CD14-positive monocyte (primary cell): ENCODE results near the gene RCOR2. TPM values are rescaled to one million over a fixed set of nuclear protein-coding genes. Genes with fewer than 3 reads are reported as not detected.

Experiments used
- DNase-seq, 3 donors: peaks; one replicate each; pipeline ENCODE4 v3.0.0-alpha.2; 2011 to 2022
- H2AFZ ChIP-seq: 2 replicates; pipeline ENCODE4 v1.6.0; 2012; ENCODE audit warnings: mild to moderate bottlenecking, low read depth, low read length, inconsistent platforms; ENCODE audit not compliant: insufficient read depth, poor library complexity, severe bottlenecking
- H3K27ac ChIP-seq, 2 donors: 1 replicate in 1 of 2; 2 replicates in 1 of 2; pipeline ENCODE4 v1.5.1; 2012 to 2013; ENCODE audit warnings: low read length in 2 of 2, control low read depth in 1 of 2, inconsistent platforms in 1 of 2, low read depth in 1 of 2, mild to moderate bottlenecking in 1 of 2
- H3K27me3 ChIP-seq, 2 donors: one replicate each; pipeline versions ENCODE4 v1.6.0 to v1.6.1; 2011 to 2013; ENCODE audit warnings: low read length in 2 of 2; ENCODE audit not compliant: control insufficient read depth in 2 of 2, insufficient read depth in 2 of 2
- H3K36me3 ChIP-seq, 2 donors: replicated peaks in 1 of 2; 1 replicate in 1 of 2; 2 replicates in 1 of 2; pipeline versions ENCODE4 v1.5.1 to v1.6.1; 2012 to 2013; ENCODE audit warnings: low read length in 2 of 2, control low read depth in 1 of 2, inconsistent platforms in 1 of 2, mild to moderate bottlenecking in 1 of 2; ENCODE audit not compliant: insufficient read depth in 2 of 2, control insufficient read depth in 1 of 2
- H3K4me1 ChIP-seq, 2 donors: 1 replicate in 1 of 2; 2 replicates in 1 of 2; pipeline versions ENCODE4 v1.5.1 to v1.6.1; 2012 to 2013; ENCODE audit warnings: low read length in 2 of 2, control low read depth in 1 of 2, inconsistent platforms in 1 of 2, mild to moderate bottlenecking in 1 of 2, moderate library complexity in 1 of 2; ENCODE audit not compliant: insufficient read depth in 2 of 2, control insufficient read depth in 1 of 2
- H3K4me2 ChIP-seq: replicated peaks from 2 replicates; pipeline ENCODE3; 2012; ENCODE audit warnings: low read length, moderate library complexity, mild to moderate bottlenecking; ENCODE audit not compliant: poor library complexity, severe bottlenecking; ENCODE audit errors: extremely low read depth
- H3K4me3 ChIP-seq, 3 experiments: fragments of 200-600 bp in 1 of 3; sonication (generic) in 1 of 3; replicated peaks in 1 of 3; 1 replicate in 2 of 3; 2 replicates in 1 of 3; pipeline ENCODE4 v1.5.1; 2011 to 2013; ENCODE audit warnings: low read length in 3 of 3, mild to moderate bottlenecking in 3 of 3, control low read depth in 2 of 3, low read depth in 2 of 3, inconsistent platforms in 1 of 3, moderate library complexity in 1 of 3
- H3K79me2 ChIP-seq: 2 replicates; pipeline ENCODE4 v1.6.0; 2012; ENCODE audit warnings: mild to moderate bottlenecking, control low read depth, inconsistent platforms, low read length, moderate library complexity; ENCODE audit not compliant: insufficient read depth
- H3K9ac ChIP-seq: 2 replicates; pipeline ENCODE4 v1.6.0; 2017; ENCODE audit warnings: low read length, mild to moderate bottlenecking; ENCODE audit not compliant: insufficient read depth, poor library complexity, severe bottlenecking
- H3K9me3 ChIP-seq, 2 donors: replicated peaks in 1 of 2; 1 replicate in 1 of 2; 2 replicates in 1 of 2; pipeline versions ENCODE4 v1.5.1 to v1.6.1; 2012 to 2013; ENCODE audit warnings: low read length in 2 of 2, control low read depth in 1 of 2; ENCODE audit not compliant: control insufficient read depth in 1 of 2, insufficient read depth in 1 of 2
- H4K20me1 ChIP-seq: 2 replicates; pipeline ENCODE4 v1.6.0; 2012; ENCODE audit warnings: mild to moderate bottlenecking, low read length, control low read depth, moderate library complexity; ENCODE audit not compliant: insufficient read depth
- H3K27ac Mint-ChIP-seq, 7 donors: one replicate each; pipeline ENCODE4 v1.8.0; 2020; ENCODE audit warnings: mild to moderate bottlenecking in 7 of 7, mixed read lengths in 7 of 7, moderate library complexity in 6 of 7, inconsistent platforms in 2 of 7
- H3K27me3 Mint-ChIP-seq, 3 donors: one replicate each; pipeline ENCODE4 v1.8.0; 2021 to 2022; ENCODE audit warnings: low read depth in 3 of 3, mild to moderate bottlenecking in 3 of 3, mixed read lengths in 3 of 3, moderate library complexity in 3 of 3, inconsistent platforms in 1 of 3
- H3K36me3 Mint-ChIP-seq, 2 donors: one replicate each; pipeline ENCODE4 v1.8.0; 2020; ENCODE audit warnings: mixed read lengths in 2 of 2, inconsistent platforms in 1 of 2, mild to moderate bottlenecking in 1 of 2
- H3K4me1 Mint-ChIP-seq: one replicate; pipeline ENCODE4 v1.8.0; 2020; ENCODE audit warnings: mild to moderate bottlenecking, mixed read lengths
- H3K4me3 Mint-ChIP-seq, 2 donors: one replicate each; pipeline ENCODE4 v1.8.0; 2020; ENCODE audit warnings: mild to moderate bottlenecking in 2 of 2, mixed read lengths in 2 of 2, moderate library complexity in 1 of 2
- H3K9me3 Mint-ChIP-seq, 7 donors: one replicate each; pipeline ENCODE4 v1.8.0; 2020 to 2022; ENCODE audit warnings: mixed read lengths in 7 of 7, mild to moderate bottlenecking in 6 of 7, moderate library complexity in 6 of 7, inconsistent platforms in 2 of 7
- WGBS: methylation state at CpG from one replicate; pipeline ENCODE4 v1.1.5; 2013; ENCODE audit warnings: missing lambda C conversion rate; ENCODE audit not compliant: insufficient coverage; 5-methylcytosine and 5-hydroxymethylcytosine counted together
- intact Hi-C, 2 donors: fragments of 100-400 bp; cut with micrococcal nuclease; formaldehyde crosslinking; loops; one replicate each; pipeline versions ENCODE4 v1.15.0 to v1.15.1; 2023
- polyA plus RNA-seq, 3 donors: library from polyadenylated mRNA; depleted of rRNA in 1 of 3; unstranded in 2 of 3; stranded (reverse) in 1 of 3; fragments of 300-500 nt in 2 of 3; fragments of >200 nt in 1 of 3; fragmentation: Illumina TruSeq in 2 of 3; gene quantifications; 1 replicate in 2 of 3; 2 replicates in 1 of 3; pipeline ENCODE4 v1.2.3, GENCODE V29; 2012 to 2021
- TF ChIP-seq, protein P1 (sequence below): fragments of 200-600 bp; IDR thresholded peaks from one replicate; pipeline ENCODE4 v1.8.0; 2022; ENCODE audit warnings: antibody characterized with exemption, mild to moderate bottlenecking

Gene RCOR2
- polyA plus RNA-seq, 3 donors = not detected

DNA sequence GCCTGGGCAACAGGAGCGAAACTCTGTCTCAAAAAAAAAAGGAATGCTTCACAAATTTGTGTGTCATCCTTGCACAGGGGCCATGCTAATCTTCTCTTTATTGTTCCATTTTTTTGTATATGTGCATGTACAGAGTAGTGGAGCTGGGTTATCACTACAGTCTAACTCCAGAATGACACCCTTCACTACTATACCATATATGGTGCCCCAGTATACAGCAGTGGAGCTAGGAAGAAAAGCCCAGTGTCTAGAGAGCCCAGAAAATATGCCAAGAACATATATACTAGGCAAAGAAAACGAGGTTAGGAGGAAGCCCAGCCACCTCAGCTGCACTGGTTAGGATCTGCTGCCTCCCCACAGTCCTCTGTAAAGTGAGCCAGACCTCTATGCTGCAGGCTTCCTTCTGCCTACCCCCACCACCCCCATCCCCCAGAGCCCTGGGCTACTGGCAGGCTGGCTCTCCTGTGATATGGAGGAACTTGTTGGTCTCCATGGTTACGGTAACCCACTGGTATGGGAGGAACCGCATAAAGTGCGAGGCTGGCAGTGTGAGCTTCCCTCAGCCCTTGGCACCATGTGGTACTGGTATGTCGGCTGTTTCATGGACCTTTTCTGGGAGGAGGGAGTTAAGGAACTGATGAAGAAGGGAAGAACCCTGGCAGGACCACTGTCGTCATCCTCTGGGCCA is 34.3 kb downstream of the RCOR2 start:
- Histone ChIP-seq H3K4me3 (no peak overlapping the region), H3K9ac (peak overlapping the region; percentile 4), H3K79me2 (peaks cover 98% of the 10 kb centered on the region), H3K4me2 (peak overlapping the region; percentile 18), H3K36me3 (peaks cover 10 to 29% of the 10 kb centered on the region in 2 donors), H3K4me1 (peaks cover 36 to 39% of the 10 kb centered on the region in 2 donors), H2AFZ (no peak overlapping the region), H4K20me1 (peaks cover 99% of the 10 kb centered on the region), H3K9me3 (no peaks in the 10 kb centered on the region), H3K27me3 (no peaks in the 10 kb centered on the region), H3K27ac (peak overlapping the region; percentile 20 to 58)
- TF ChIP-seq, protein P1, sequence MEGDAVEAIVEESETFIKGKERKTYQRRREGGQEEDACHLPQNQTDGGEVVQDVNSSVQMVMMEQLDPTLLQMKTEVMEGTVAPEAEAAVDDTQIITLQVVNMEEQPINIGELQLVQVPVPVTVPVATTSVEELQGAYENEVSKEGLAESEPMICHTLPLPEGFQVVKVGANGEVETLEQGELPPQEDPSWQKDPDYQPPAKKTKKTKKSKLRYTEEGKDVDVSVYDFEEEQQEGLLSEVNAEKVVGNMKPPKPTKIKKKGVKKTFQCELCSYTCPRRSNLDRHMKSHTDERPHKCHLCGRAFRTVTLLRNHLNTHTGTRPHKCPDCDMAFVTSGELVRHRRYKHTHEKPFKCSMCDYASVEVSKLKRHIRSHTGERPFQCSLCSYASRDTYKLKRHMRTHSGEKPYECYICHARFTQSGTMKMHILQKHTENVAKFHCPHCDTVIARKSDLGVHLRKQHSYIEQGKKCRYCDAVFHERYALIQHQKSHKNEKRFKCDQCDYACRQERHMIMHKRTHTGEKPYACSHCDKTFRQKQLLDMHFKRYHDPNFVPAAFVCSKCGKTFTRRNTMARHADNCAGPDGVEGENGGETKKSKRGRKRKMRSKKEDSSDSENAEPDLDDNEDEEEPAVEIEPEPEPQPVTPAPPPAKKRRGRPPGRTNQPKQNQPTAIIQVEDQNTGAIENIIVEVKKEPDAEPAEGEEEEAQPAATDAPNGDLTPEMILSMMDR = no peak
- intact Hi-C loops = no loop called here
- DNase-seq = peak; percentile 68 to 82 (median 77)
- Mint-ChIP-seq H3K9me3 (no peaks in the 10 kb centered on the region), H3K4me1 (peaks cover 70% of the 10 kb centered on the region), H3K36me3 (peaks cover 20 to 61% of the 10 kb centered on the region in 2 donors), H3K27ac (peak overlapping the region; percentile 63 to 88 (median 80)), H3K27me3 (no peaks in the 10 kb centered on the region), H3K4me3 (peak overlapping the region in 1 of 2 donors; percentile 15)
- WGBS = 0% methylated on average over 4 of the region's 7 CpGs

DNA sequence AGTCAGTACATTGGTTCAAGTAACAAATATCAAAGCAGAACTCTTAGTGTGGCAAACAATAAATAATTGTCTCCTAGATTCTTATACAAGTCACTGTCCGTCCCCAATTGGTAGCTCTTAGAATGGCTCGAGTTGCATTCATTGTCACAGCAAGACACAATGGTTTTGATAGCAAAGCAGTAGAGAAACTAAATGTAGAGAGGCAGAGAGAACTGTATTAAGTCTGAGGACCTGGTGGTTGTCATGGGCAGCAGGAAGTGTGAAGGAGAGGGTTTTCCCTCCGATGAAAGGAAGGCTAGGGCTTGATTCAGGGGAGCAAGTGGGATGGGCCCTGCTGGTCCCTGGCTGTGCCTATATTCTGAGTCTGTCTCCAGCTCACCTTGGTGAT is 36.6 kb downstream of the RCOR2 start:
- H3K4me3 ChIP-seq = no peak overlapping the region
- peaks cover 99% of the 10 kb centered on the region for H3K79me2 ChIP-seq
- peaks cover 51% of the 10 kb centered on the region for H3K4me1 Mint-ChIP-seq
- H2AFZ ChIP-seq = no peak overlapping the region
- H3K4me1 ChIP-seq = peaks cover 21% of the 10 kb centered on the region in 2 donors
- H4K20me1 ChIP-seq = peaks cover 100% of the 10 kb centered on the region
- H3K9ac ChIP-seq = no peak overlapping the region
- peak overlapping the region in 1 of 2 donors; percentile 23 for H3K27ac ChIP-seq
- no peaks in the 10 kb centered on the region for H3K27me3 Mint-ChIP-seq
- H3K27me3 ChIP-seq = no peaks in the 10 kb centered on the region
- no peaks in the 10 kb centered on the region for H3K9me3 ChIP-seq
- no peak overlapping the region for H3K4me2 ChIP-seq
- H3K4me3 Mint-ChIP-seq = no peak overlapping the region
- no peaks in the 10 kb centered on the region for H3K9me3 Mint-ChIP-seq
- DNase-seq = no peak
- H3K27ac Mint-ChIP-seq = peak overlapping the region in 6 of 7 donors; percentile 14 to 82 (median 37)
- WGBS = 62% methylated on average over 3 of the region's 3 CpGs
- TF ChIP-seq, protein P1 = no peak
- intact Hi-C loops = no loop called here
- peaks cover 19 to 48% of the 10 kb centered on the region in 2 donors for H3K36me3 ChIP-seq
- peaks cover 25 to 68% of the 10 kb centered on the region in 2 donors for H3K36me3 Mint-ChIP-seq
